Measurements from ENCODE around the gene ATF7.
A peak's percentile ranks its signal among the peaks of the same experiment; 100 is the strongest.

ATF7 gene

DNA sequence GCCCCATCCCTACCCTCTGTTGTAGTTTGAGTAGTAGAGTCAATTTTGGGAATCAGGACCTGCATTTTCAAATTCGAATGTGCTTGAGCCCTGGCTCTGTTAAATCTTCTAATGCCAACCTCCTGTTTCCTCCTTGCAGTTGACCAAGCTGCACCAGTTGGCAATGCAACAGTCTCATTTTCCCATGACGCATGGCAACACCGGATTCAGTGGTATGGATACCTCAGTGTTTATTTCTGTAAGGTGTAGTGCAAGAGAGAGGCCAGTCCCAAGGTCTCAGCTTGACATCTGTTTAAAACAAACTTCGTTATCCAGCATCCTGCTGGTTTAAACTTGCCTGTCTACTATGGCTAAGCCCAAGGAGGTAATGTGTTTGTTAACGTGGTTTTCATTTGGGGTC, 159.1 kb downstream of the ATF7 start:
- Mint-ChIP-seq H3K9me3 (no peaks in the 10 kb centered on the region), H3K4me3 (no peak overlapping the region), H3K27me3 (no peaks in the 10 kb centered on the region), H3K4me1 (peaks cover 13 to 26% of the 10 kb centered on the region in 2 donors), H3K27ac (peak overlapping the region; percentile 14), H3K36me3 (peaks cover 52 to 70% of the 10 kb centered on the region in 2 donors)
- DNase-seq (no peak), ATAC-seq (replicated peaks) (no peak)

DNA sequence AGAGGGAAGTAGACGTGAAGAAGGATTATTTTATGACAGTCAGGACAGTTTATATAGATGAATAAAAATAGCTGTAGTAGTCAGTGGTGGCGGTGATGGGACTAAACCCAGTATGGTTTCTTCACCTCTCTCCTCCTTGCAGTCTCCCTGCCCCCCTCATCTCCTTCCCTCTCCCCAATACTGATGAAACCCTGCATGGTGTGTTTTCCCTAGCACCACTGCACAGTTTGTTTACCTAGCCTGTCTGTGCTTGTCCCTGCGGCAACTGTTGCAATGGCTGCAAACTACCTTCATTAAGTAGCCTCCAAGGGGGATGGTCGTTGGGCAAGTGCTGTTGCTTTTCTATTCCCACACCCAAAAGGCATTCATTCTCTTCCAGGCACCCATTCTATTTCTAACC, 159.5 kb downstream of the ATF7 start:
- H3K27me3 Mint-ChIP-seq, result no peaks in the 10 kb centered on the region
- H3K4me1 Mint-ChIP-seq, result peaks cover 11 to 22% of the 10 kb centered on the region in 2 donors
- H3K36me3 Mint-ChIP-seq, result peaks cover 48 to 65% of the 10 kb centered on the region in 2 donors
- H3K27ac Mint-ChIP-seq, result peak overlapping the region; percentile 48
- ATAC-seq (replicated peaks) (no peak), DNase-seq (no peak)
- no peak overlapping the region for H3K4me3 Mint-ChIP-seq
- H3K9me3 Mint-ChIP-seq, result no peaks in the 10 kb centered on the region

DNA sequence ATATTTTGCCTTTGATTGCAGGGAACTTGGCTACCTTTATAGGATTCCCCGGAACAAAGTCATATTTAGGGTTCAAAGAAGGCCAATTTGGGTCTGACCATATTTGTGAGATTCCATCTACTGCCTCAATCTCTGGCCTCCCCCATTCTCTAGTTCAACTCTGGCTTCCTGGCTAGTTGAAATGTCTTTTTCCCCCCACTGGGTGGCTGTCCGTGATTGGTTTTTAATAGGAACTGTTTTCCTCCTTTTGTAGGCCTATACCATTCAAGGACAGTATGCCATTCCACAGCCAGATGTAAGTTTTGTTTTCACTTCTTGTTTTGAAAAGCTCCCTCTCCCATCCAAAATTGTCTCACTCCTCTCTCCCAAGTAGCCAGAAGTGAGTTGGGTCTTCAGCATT, 160.5 kb downstream of the ATF7 start:
- ATAC-seq (replicated peaks), result no peak
- peaks cover 47 to 66% of the 10 kb centered on the region in 2 donors for H3K36me3 Mint-ChIP-seq
- no peaks in the 10 kb centered on the region for H3K9me3 Mint-ChIP-seq
- H3K4me1 Mint-ChIP-seq, result peaks cover 16 to 23% of the 10 kb centered on the region in 2 donors
- DNase-seq, result no peak
- H3K27ac Mint-ChIP-seq, result no peak overlapping the region
- no peaks in the 10 kb centered on the region for H3K27me3 Mint-ChIP-seq
- no peak overlapping the region for H3K4me3 Mint-ChIP-seq

DNA sequence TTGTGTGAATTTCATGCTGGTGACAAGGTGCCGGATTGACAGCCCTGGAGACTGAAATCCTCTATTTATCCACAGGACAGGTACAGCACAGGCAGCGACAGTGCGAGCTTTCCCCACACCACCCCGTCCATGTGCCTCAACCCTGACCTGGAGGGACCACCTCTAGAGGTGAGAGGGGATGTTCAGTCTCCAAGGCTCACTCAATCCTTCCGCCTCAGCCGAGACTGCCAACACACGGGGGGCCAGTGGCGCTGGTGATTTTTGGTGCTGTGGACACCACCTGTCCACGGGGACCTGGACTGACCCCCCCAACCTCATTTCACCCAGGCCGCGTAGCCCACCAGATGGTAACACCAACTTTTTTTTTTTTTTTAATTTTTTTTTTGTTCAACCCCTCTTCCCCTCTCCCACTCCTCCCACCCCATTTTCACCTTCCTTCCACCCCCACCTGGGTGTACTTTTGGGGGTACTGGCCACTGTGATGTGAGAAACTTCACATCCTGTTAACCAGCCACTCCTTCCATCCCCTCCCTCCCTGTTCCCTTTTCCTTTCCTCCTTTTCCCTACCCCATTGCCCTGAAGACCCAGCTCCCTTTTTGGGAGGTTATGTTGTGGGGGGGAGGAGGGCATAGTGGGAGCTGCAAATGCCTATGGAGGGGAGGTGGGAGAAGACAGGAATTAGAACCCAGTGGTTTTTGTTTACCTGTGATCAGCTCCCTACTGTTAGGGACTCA, 161.3 kb downstream of the ATF7 start:
- ATAC-seq (replicated peaks), result no peak
- Mint-ChIP-seq H3K27ac (peak overlapping the region; percentile 20), H3K4me1 (peaks cover 21 to 29% of the 10 kb centered on the region in 2 donors)

DNA sequence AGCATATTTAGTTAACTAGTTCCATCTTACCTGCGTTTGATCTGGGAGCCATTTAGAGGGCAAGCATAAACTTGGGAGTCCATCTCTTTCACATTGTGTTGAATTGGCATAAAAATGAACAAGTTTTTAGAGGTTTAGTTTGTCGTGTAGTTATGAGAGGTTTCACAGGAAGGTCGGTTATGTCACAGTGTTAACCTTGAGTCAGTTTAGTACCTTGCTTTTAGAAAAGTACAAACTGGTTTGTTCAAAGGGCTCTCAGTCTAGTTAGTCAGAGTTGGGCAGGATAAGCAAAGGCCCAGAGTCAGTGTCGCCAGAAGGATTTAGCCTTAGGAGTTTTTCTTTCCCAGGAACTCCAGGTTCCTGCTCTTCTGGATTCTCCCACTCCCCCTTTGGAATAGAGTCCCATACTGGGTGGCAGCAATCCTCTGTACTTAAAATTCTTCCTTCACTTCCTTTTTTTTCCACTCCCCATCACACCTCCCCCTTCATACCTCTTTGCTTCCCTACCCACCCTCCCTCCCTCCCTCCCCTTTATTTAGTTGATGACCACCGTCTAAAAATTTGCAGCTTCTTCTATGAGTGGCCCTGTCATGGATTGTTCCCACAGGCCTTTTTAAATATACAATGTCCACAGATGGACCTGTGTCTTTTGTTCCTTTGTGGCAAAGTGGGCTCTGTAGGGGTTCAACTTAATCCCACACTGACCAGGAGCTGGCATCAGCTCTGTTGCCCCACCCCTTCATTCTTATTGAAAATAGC, 162.2 kb downstream of the ATF7 start:
- H3K27ac Mint-ChIP-seq, result no peak overlapping the region
- DNase-seq (no peak), ATAC-seq (replicated peaks) (no peak)
- H3K4me1 Mint-ChIP-seq, result peaks cover 23 to 29% of the 10 kb centered on the region in 2 donors
- H3K9me3 Mint-ChIP-seq, result no peaks in the 10 kb centered on the region
- no peak overlapping the region for H3K4me3 Mint-ChIP-seq
- no peaks in the 10 kb centered on the region for H3K27me3 Mint-ChIP-seq
- H3K36me3 Mint-ChIP-seq, result peaks cover 56 to 77% of the 10 kb centered on the region in 2 donors

More for the DNA sequence above, 161.3 kb downstream of the ATF7 start:
- no peak for DNase-seq
- Mint-ChIP-seq H3K36me3 (peaks cover 51 to 71% of the 10 kb centered on the region in 2 donors), H3K4me3 (no peak overlapping the region), H3K27me3 (no peaks in the 10 kb centered on the region), H3K9me3 (no peaks in the 10 kb centered on the region)

DNA sequence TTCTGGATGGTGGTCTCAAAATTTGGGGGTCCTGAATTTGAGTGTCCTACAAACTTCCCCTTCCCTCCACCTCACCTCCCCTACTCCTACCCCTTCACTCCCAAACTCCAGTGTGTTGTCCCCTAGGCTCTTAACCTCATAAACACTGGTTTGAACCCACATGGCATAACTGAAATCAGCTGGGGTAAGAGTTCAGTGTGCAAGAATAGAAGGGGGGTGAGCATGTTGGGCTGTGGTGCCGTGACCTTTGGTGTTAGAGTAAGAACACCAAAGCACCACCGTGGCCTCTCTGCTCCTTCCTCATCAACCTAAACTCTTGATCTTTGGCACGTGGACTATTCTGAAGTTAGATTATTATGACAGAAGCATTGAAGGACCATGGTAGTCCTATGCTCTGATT, 163.2 kb downstream of the ATF7 start:
- ATAC-seq (replicated peaks), result no peak
- Mint-ChIP-seq H3K27ac (no peak overlapping the region), H3K27me3 (no peaks in the 10 kb centered on the region), H3K4me1 (peaks cover 23 to 29% of the 10 kb centered on the region in 2 donors), H3K9me3 (no peaks in the 10 kb centered on the region), H3K36me3 (peaks cover 57 to 77% of the 10 kb centered on the region in 2 donors), H3K4me3 (no peak overlapping the region)
- DNase-seq, result no peak

DNA sequence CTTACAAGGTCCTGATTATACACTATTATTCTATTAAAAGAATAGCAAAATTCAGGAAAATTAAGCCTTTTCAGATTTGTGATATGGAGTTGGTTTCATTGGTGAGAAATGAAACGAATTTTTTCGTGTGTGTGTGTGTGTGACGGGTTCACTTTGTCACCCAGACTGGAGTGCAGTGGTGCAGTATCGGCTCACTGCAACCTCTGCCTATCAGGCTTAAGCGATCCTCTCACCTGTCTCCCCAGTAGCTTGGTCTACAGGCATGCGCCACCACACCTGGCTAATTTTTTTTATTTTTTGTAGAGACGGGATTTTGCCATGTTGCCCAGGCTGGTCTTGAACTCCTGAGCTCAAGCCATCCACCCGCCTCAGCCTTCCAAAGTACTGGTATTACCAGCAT, 164.6 kb downstream of the ATF7 start:
- DNase-seq (no peak), ATAC-seq (replicated peaks) (no peak)
- Mint-ChIP-seq H3K4me3 (no peak overlapping the region), H3K27ac (no peak overlapping the region), H3K36me3 (peaks cover 50 to 66% of the 10 kb centered on the region in 2 donors), H3K9me3 (no peaks in the 10 kb centered on the region), H3K4me1 (peaks cover 23 to 29% of the 10 kb centered on the region in 2 donors), H3K27me3 (no peaks in the 10 kb centered on the region)

DNA sequence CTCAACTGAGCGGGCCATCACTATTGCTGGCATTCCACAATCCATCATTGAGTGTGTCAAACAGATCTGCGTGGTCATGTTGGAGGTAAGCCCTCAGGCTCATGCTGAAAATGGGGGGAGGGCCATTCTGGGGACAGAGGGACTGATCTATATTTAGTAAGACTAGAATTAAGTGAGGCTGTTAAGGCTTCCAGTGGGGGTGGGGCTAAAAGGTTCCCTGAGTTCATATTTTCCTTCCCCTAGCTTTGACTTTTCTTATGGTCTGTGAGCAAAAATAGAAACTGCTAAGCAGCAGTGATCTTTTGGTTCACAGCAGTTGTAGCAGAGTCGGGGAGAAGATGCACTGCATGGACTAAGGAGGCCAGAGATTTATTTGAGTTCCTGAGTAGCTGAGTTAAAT, 165.1 kb downstream of the ATF7 start:
- DNase-seq (no peak), ATAC-seq (replicated peaks) (no peak)
- Mint-ChIP-seq H3K4me3 (no peak overlapping the region), H3K27ac (peak overlapping the region; percentile 62), H3K9me3 (no peaks in the 10 kb centered on the region), H3K4me1 (peaks cover 23 to 29% of the 10 kb centered on the region in 2 donors), H3K27me3 (no peaks in the 10 kb centered on the region), H3K36me3 (peaks cover 47 to 64% of the 10 kb centered on the region in 2 donors)

- ATAC-seq (replicated peaks) (no peak), DNase-seq (no peak)
- H3K36me3 Mint-ChIP-seq, result peaks cover 49 to 70% of the 10 kb centered on the region in 2 donors
- no peaks in the 10 kb centered on the region for H3K9me3 Mint-ChIP-seq
- H3K4me3 Mint-ChIP-seq, result no peak overlapping the region
- peaks cover 19 to 33% of the 10 kb centered on the region in 2 donors for H3K4me1 Mint-ChIP-seq
- peak overlapping the region; percentile 51 for H3K27ac Mint-ChIP-seq
- H3K27me3 Mint-ChIP-seq, result no peaks in the 10 kb centered on the region
Observed at GRCh38 chr12:53459097-53459496, 167.1 kb downstream of the ATF7 start.

Data from stimulated activated naive B cell treated with anti-CD40 and anti-IgM and Interleukin-4, amounts not matched to agents 10 μg/mL and 1 μg/mL and 100 μg/mL, for 72 hours (primary cell).